ENCODE measurements around the gene DGKZ. TPM values are rescaled to one million over a fixed set of nuclear protein-coding genes. Genes with fewer than 3 reads are reported as not detected.

The DGKZ gene
- total RNA-seq, 1 donor from 2014 or later = 50.6 TPM

DNA sequence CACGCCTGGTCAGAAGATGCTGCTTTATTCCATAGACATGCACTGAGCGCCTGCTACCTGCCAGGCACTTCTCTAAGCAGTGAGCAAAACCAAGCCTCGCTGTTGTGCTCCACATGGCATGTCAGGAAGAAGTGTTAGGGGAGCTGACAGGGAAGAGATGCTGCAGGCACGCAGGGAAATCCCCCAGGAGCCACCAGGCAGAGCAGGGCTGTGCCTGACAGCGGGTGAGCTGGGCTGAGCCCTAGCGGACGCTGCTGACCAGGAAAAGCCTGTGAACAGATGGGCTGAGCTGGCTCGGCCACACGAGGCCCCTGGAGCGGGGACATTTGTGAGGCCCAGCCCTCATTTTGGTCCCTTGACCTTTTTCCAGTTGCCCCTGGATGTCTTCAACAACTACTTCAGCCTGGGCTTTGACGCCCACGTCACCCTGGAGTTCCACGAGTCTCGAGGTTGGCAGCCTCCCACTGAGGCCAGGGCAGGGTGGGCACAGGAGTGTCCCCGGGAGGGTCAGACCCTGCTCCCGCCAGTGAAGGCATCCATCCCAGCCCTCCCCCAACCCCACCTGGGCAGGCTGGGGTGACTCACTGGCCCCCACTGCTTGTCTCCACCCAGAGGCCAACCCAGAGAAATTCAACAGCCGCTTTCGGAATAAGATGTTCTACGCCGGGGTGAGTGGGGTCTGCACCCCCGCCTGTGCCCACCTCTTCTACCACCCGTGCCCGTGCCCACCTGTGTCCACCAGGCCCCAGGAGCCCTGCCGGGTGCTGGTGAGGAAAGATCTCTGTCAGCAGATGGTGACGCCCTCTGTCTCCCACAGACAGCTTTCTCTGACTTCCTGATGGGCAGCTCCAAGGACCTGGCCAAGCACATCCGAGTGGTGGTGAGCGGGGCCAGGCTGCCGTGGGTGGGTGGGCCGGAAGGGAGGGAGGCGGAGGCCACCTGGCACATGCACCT lies 26.8 kb downstream of the DGKZ start:
- TF ChIP-seq, protein P1, sequence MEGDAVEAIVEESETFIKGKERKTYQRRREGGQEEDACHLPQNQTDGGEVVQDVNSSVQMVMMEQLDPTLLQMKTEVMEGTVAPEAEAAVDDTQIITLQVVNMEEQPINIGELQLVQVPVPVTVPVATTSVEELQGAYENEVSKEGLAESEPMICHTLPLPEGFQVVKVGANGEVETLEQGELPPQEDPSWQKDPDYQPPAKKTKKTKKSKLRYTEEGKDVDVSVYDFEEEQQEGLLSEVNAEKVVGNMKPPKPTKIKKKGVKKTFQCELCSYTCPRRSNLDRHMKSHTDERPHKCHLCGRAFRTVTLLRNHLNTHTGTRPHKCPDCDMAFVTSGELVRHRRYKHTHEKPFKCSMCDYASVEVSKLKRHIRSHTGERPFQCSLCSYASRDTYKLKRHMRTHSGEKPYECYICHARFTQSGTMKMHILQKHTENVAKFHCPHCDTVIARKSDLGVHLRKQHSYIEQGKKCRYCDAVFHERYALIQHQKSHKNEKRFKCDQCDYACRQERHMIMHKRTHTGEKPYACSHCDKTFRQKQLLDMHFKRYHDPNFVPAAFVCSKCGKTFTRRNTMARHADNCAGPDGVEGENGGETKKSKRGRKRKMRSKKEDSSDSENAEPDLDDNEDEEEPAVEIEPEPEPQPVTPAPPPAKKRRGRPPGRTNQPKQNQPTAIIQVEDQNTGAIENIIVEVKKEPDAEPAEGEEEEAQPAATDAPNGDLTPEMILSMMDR (IDR thresholded peaks at IDR 0.05; ENCODE audit: unreplicated experiment) = no peak

DNA sequence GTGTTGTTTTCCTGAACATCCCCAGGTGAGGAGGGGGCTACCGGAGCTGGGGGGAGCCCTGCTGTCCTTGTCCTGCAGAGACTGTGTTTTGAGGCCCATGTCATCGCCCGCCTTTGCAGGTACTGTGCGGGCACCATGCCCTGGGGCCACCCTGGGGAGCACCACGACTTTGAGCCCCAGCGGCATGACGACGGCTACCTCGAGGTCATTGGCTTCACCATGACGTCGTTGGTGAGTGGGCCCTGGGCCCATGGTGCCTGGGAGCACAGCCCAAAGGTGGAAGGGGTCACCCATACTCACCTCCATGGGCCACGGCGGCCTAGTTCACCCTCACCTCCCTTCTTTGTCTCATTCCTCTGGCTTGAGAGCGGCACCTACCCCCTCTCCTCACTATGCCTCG lies 27.6 kb downstream of the DGKZ start:
- TF ChIP-seq, protein P1 (IDR thresholded peaks at IDR 0.05; ENCODE audit: unreplicated experiment) = no peak
- H3K9me3 Mint-ChIP-seq = no peaks in the 10 kb centered on the region
- peaks cover 7% of the 10 kb centered on the region for H3K4me1 Mint-ChIP-seq
- H3K27ac Mint-ChIP-seq = no peak overlapping the region
- no peak for DNase-seq (ENCODE audit: low spot score in 2 of 2, unreplicated experiment in 2 of 2)
- peaks cover 10% of the 10 kb centered on the region for H3K36me3 Mint-ChIP-seq
- no peaks in the 10 kb centered on the region for H3K27me3 Mint-ChIP-seq (ENCODE audit: low read depth)
- no peak overlapping the region for H3K4me3 Mint-ChIP-seq

More for the DNA sequence above, 26.8 kb downstream of the DGKZ start:
- H3K4me3 Mint-ChIP-seq = no peak overlapping the region
- H3K36me3 Mint-ChIP-seq = peaks cover 10% of the 10 kb centered on the region
- no peak overlapping the region for H3K27ac Mint-ChIP-seq
- H3K4me1 Mint-ChIP-seq = peaks cover 8% of the 10 kb centered on the region
- H3K9me3 Mint-ChIP-seq = no peaks in the 10 kb centered on the region
- DNase-seq (ENCODE audit: low spot score in 2 of 2, unreplicated experiment in 2 of 2) = no peak
- no peaks in the 10 kb centered on the region for H3K27me3 Mint-ChIP-seq (ENCODE audit: low read depth)

- TF ChIP-seq, protein P1 (IDR thresholded peaks at IDR 0.05; ENCODE audit: unreplicated experiment) = no peak
- peaks cover 6% of the 10 kb centered on the region for H3K4me1 Mint-ChIP-seq
- peaks cover 9% of the 10 kb centered on the region for H3K36me3 Mint-ChIP-seq
- H3K9me3 Mint-ChIP-seq = no peaks in the 10 kb centered on the region
- DNase-seq (ENCODE audit: low spot score in 2 of 2, unreplicated experiment in 2 of 2) = no peak
- H3K4me3 Mint-ChIP-seq = no peak overlapping the region
- no peak overlapping the region for H3K27ac Mint-ChIP-seq
- no peaks in the 10 kb centered on the region for H3K27me3 Mint-ChIP-seq (ENCODE audit: low read depth)
Measured at GRCh38 chr11:46375392-46376101, 28.3 kb downstream of the DGKZ start.

DNA sequence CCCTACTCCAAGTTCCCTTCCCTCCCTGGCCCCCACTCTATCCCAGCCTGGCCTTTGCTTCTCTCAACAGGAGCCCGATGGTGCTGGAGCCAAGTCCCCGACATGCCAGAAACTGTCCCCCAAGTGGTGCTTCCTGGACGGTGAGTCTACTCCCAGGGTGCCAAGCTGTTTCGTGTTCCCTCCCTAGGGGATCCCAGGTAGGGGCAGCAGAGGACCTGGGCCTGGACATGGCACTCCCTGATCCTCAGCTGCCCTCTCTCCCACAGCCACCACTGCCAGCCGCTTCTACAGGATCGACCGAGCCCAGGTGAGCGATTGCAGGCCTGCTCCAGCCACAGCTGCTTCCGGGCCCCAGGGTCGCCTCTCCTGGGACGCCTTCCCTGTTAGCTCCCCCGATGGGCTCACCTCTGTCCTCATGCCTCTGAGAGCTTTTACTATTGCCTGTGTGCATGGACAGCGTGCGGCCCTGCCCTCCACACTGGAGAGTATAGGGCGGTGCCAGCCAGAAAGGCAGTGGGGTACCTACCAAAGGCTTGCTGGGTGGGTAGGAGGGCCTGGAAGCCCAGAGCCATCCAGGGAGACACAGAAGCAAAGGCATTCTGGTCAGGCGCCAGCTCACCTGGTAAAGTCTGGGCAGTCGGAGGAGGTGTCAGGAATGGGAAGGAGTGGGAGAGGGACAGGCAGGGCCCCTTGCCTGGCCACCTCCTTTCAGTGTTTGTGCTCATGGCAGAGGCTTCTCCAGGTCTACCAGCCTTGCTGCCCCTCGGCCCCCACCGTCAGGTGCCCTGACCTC lies 29.2 kb downstream of the DGKZ start:
- peak overlapping the region; percentile 16 for H3K27ac Mint-ChIP-seq
- no peak overlapping the region for H3K4me3 Mint-ChIP-seq
- no peaks in the 10 kb centered on the region for H3K9me3 Mint-ChIP-seq
- H3K27me3 Mint-ChIP-seq (ENCODE audit: low read depth) = no peaks in the 10 kb centered on the region
- no peak for DNase-seq (ENCODE audit: low spot score in 2 of 2, unreplicated experiment in 2 of 2)
- TF ChIP-seq, protein P1 (IDR thresholded peaks at IDR 0.05; ENCODE audit: unreplicated experiment) = no peak
- peaks cover 9% of the 10 kb centered on the region for H3K36me3 Mint-ChIP-seq
- H3K4me1 Mint-ChIP-seq = peaks cover 6% of the 10 kb centered on the region

- Mint-ChIP-seq H3K4me3 (no peak overlapping the region), H3K27me3 (ENCODE audit: low read depth) (no peaks in the 10 kb centered on the region), H3K9me3 (no peaks in the 10 kb centered on the region), H3K4me1 (peaks cover 9% of the 10 kb centered on the region), H3K36me3 (peaks cover 9% of the 10 kb centered on the region), H3K27ac (no peak overlapping the region)
- no peak for DNase-seq (ENCODE audit: low spot score in 2 of 2, unreplicated experiment in 2 of 2)
- TF ChIP-seq, protein P1 (IDR thresholded peaks at IDR 0.05; ENCODE audit: unreplicated experiment) = no peak
Measured at GRCh38 chr11:46377290-46377689, 30.0 kb downstream of the DGKZ start.
